ENCODE data around the gene HDAC9. TPM values are rescaled to one million over a fixed set of nuclear protein-coding genes. Genes with fewer than 3 reads are reported as not detected.

Gene HDAC9
- total RNA-seq, 1 experiment from 2014 or later, result 17.1 TPM

GRCh38 chr7:18535810-18536415 lies 40.4 kb downstream of the HDAC9 start:
- H3K27me3 ChIP-seq (ENCODE audit: control insufficient read depth, insufficient read depth, low read length), result no peaks in the 10 kb centered on the region
- ChIA-PET POLR2A (no interaction called here), CTCF (no interaction called here)
- intact Hi-C loops (cut with micrococcal nuclease; ENCODE audit: unreplicated experiment) (no loop called here), in situ Hi-C loops (cut with HindIII; ENCODE audit: low pct_unique_long_range_greater_than_20kb, low sequenced_read_pairs) (no loop called here)
- H3K9me3 ChIP-seq (ENCODE audit: control insufficient read depth, insufficient read depth, low read depth, low read length), result no peaks in the 10 kb centered on the region
- no peaks in the 10 kb centered on the region for H3K36me3 ChIP-seq (ENCODE audit: control insufficient read depth, insufficient read depth, low read length)
- BruUV-seq (replicated peaks), result no TSS peak
- TF ChIP-seq POLR2AphosphoS5 (IDR thresholded peaks at IDR 0.05; ENCODE audit: low read depth, low read length), result no peak
- TF ChIP-seq REST (IDR thresholded peaks at IDR 0.05; ENCODE audit: insufficient read depth in 1 of 2, low read depth in 2 of 2, low read length in 1 of 2), result no peak
- no peak for TF ChIP-seq TCF7L2 (IDR thresholded peaks at IDR 0.05; ENCODE audit: low read depth, low read length)
- no peak for TF ChIP-seq SIN3A (IDR thresholded peaks at IDR 0.05; ENCODE audit: borderline replicate concordance, insufficient read depth, low read depth, low read length)
- TF ChIP-seq, protein P1, sequence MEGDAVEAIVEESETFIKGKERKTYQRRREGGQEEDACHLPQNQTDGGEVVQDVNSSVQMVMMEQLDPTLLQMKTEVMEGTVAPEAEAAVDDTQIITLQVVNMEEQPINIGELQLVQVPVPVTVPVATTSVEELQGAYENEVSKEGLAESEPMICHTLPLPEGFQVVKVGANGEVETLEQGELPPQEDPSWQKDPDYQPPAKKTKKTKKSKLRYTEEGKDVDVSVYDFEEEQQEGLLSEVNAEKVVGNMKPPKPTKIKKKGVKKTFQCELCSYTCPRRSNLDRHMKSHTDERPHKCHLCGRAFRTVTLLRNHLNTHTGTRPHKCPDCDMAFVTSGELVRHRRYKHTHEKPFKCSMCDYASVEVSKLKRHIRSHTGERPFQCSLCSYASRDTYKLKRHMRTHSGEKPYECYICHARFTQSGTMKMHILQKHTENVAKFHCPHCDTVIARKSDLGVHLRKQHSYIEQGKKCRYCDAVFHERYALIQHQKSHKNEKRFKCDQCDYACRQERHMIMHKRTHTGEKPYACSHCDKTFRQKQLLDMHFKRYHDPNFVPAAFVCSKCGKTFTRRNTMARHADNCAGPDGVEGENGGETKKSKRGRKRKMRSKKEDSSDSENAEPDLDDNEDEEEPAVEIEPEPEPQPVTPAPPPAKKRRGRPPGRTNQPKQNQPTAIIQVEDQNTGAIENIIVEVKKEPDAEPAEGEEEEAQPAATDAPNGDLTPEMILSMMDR (IDR thresholded peaks at IDR 0.05), result no peak
- peaks cover 18% of the 10 kb centered on the region for H3K4me1 ChIP-seq (ENCODE audit: control insufficient read depth, insufficient read depth, low read length)
- ATAC-seq (peak; percentile 15; the same call in 1 of the 2 replicates), DNase-seq (ENCODE audit: low read depth, low spot score) (no peak)
- H3K4me3 ChIP-seq (ENCODE audit: low read depth in 2 of 2, low read length in 2 of 2), result no peak overlapping the region
- peak overlapping the region; percentile 49 for H3K27ac ChIP-seq (ENCODE audit: low read length)

GRCh38 chr7:18536486-18536885 lies 40.9 kb downstream of the HDAC9 start:
- ChIA-PET CTCF (no interaction called here), POLR2A (interaction anchor here (0.5 to 0.6 kb wide), 2 partner anchors 27 to 117 kb away, joined by 3 read pairs; no protein-coding TSS in a partner anchor)
- DNase-seq (ENCODE audit: low read depth, low spot score) (no peak), ATAC-seq (no peak)
- in situ Hi-C loops (cut with HindIII; ENCODE audit: low pct_unique_long_range_greater_than_20kb, low sequenced_read_pairs), result no loop called here
- no peaks in the 10 kb centered on the region for H3K9me3 ChIP-seq (ENCODE audit: control insufficient read depth, insufficient read depth, low read depth, low read length)
- no peaks in the 10 kb centered on the region for H3K27me3 ChIP-seq (ENCODE audit: control insufficient read depth, insufficient read depth, low read length)
- H3K27ac ChIP-seq (ENCODE audit: low read length), result peak overlapping the region; percentile 49; the same call in 1 of the 2 replicates
- peaks cover 22% of the 10 kb centered on the region for H3K4me1 ChIP-seq (ENCODE audit: control insufficient read depth, insufficient read depth, low read length)
- H3K4me3 ChIP-seq (ENCODE audit: low read depth in 2 of 2, low read length in 2 of 2), result no peak overlapping the region
- no peaks in the 10 kb centered on the region for H3K36me3 ChIP-seq (ENCODE audit: control insufficient read depth, insufficient read depth, low read length)
- TSS peak; percentile 21 for BruUV-seq (replicated peaks)
- no peak for TF ChIP-seq TCF7L2 (IDR thresholded peaks at IDR 0.05; ENCODE audit: low read depth, low read length)
- TF ChIP-seq, protein P1 (IDR thresholded peaks at IDR 0.05), result no peak
- no peak for TF ChIP-seq POLR2AphosphoS5 (IDR thresholded peaks at IDR 0.05; ENCODE audit: low read depth, low read length)
- TF ChIP-seq SIN3A (IDR thresholded peaks at IDR 0.05; ENCODE audit: borderline replicate concordance, insufficient read depth, low read depth, low read length), result no peak
- no peak for TF ChIP-seq REST (IDR thresholded peaks at IDR 0.05; ENCODE audit: insufficient read depth in 1 of 2, low read depth in 2 of 2, low read length in 1 of 2)
- intact Hi-C loops (cut with micrococcal nuclease; ENCODE audit: unreplicated experiment), result no loop called here
